ENCODE measurements around the gene NCKAP1.
"Not testable (repeated sequence)": the region's sequence is repeated elsewhere in the genome, so short reads cannot be mapped to it uniquely, and the experiment has no call there.

Gene NCKAP1

GRCh38 chr2:183027443-183027842 is 10.8 kb downstream of the NCKAP1 start:
- Histone ChIP-seq H3K27me3 (no peaks in the 10 kb centered on the region), H3K36me3 (no peaks in the 10 kb centered on the region), H3K4me2 (no peak overlapping the region), H3K9ac (no peak overlapping the region), H3K4me3 (no peak overlapping the region), H3K27ac (no peak overlapping the region), H3K4me1 (no peaks in the 10 kb centered on the region), H3K9me3 (no peaks in the 10 kb centered on the region), H4K20me1 (no peaks in the 10 kb centered on the region)
- TF ChIP-seq Cebpa-rat (IDR thresholded peaks at IDR 0.05), result no peak

- H3K36me3 ChIP-seq, result no peaks in the 10 kb centered on the region
- H3K27me3 ChIP-seq, result no peaks in the 10 kb centered on the region
- TF ChIP-seq Cebpa-rat (IDR thresholded peaks at IDR 0.05), result no peak
- no peak overlapping the region for H3K4me2 ChIP-seq
- no peak overlapping the region for H3K9ac ChIP-seq
- no peak overlapping the region for H3K4me3 ChIP-seq
- H3K4me1 ChIP-seq, result no peaks in the 10 kb centered on the region
- no peak overlapping the region for H3K27ac ChIP-seq
- H4K20me1 ChIP-seq, result no peaks in the 10 kb centered on the region
- H3K9me3 ChIP-seq, result no peaks in the 10 kb centered on the region
These were observed 11.8 kb downstream of the NCKAP1 start for GRCh38 chr2:183026424-183026823.

GRCh38 chr2:183025993-183026392 is 12.3 kb downstream of the NCKAP1 start:
- Histone ChIP-seq H3K4me2 (no peak overlapping the region), H3K36me3 (no peaks in the 10 kb centered on the region), H3K4me1 (no peaks in the 10 kb centered on the region), H3K27me3 (no peaks in the 10 kb centered on the region), H3K4me3 (no peak overlapping the region), H3K27ac (no peak overlapping the region), H4K20me1 (no peaks in the 10 kb centered on the region), H3K9me3 (no peaks in the 10 kb centered on the region), H3K9ac (no peak overlapping the region)
- no peak for TF ChIP-seq Cebpa-rat (IDR thresholded peaks at IDR 0.05)

GRCh38 chr2:183024339-183025095 is 13.7 kb downstream of the NCKAP1 start:
- Histone ChIP-seq H3K4me3 (no peak overlapping the region), H3K9ac (no peak overlapping the region), H3K9me3 (no peaks in the 10 kb centered on the region), H3K27me3 (no peaks in the 10 kb centered on the region), H3K4me1 (no peaks in the 10 kb centered on the region), H3K4me2 (no peak overlapping the region), H3K36me3 (no peaks in the 10 kb centered on the region), H3K27ac (no peak overlapping the region), H4K20me1 (no peaks in the 10 kb centered on the region)
- TF ChIP-seq Cebpa-rat (IDR thresholded peaks at IDR 0.05), result no peak

GRCh38 chr2:183022711-183023110 is 15.5 kb downstream of the NCKAP1 start:
- no peak overlapping the region for H3K9ac ChIP-seq
- H3K27ac ChIP-seq, result no peak overlapping the region
- no peaks in the 10 kb centered on the region for H4K20me1 ChIP-seq
- no peaks in the 10 kb centered on the region for H3K4me1 ChIP-seq
- H3K36me3 ChIP-seq, result no peaks in the 10 kb centered on the region
- TF ChIP-seq Cebpa-rat (IDR thresholded peaks at IDR 0.05), result no peak
- no peaks in the 10 kb centered on the region for H3K9me3 ChIP-seq
- no peak overlapping the region for H3K4me2 ChIP-seq
- H3K4me3 ChIP-seq, result no peak overlapping the region
- no peaks in the 10 kb centered on the region for H3K27me3 ChIP-seq

- H3K4me3 ChIP-seq, result no peak overlapping the region
- H3K27me3 ChIP-seq, result no peaks in the 10 kb centered on the region
- no peaks in the 10 kb centered on the region for H3K36me3 ChIP-seq
- no peak overlapping the region for H3K9ac ChIP-seq
- H3K9me3 ChIP-seq, result no peaks in the 10 kb centered on the region
- H3K27ac ChIP-seq, result no peak overlapping the region
- H4K20me1 ChIP-seq, result no peaks in the 10 kb centered on the region
- H3K4me1 ChIP-seq, result no peaks in the 10 kb centered on the region
- TF ChIP-seq Cebpa-rat (IDR thresholded peaks at IDR 0.05), result no peak
- no peak overlapping the region for H3K4me2 ChIP-seq
These were observed 16.6 kb downstream of the NCKAP1 start for GRCh38 chr2:183021613-183022012.

GRCh38 chr2:183019718-183020442 is 18.4 kb downstream of the NCKAP1 start:
- Histone ChIP-seq H3K4me3 (no peak overlapping the region), H3K27me3 (no peaks in the 10 kb centered on the region), H3K9me3 (no peaks in the 10 kb centered on the region), H3K36me3 (no peaks in the 10 kb centered on the region), H3K4me1 (no peaks in the 10 kb centered on the region), H3K27ac (no peak overlapping the region), H3K9ac (no peak overlapping the region), H3K4me2 (no peak overlapping the region), H4K20me1 (no peaks in the 10 kb centered on the region)
- no peak for TF ChIP-seq Cebpa-rat (IDR thresholded peaks at IDR 0.05)

- not testable (repeated sequence) for H3K4me1 ChIP-seq, H3K27me3 ChIP-seq, H3K9ac ChIP-seq, H3K27ac ChIP-seq, H3K9me3 ChIP-seq, H3K36me3 ChIP-seq, H3K4me2 ChIP-seq, H4K20me1 ChIP-seq, H3K4me3 ChIP-seq
These were observed 20.4 kb downstream of the NCKAP1 start for GRCh38 chr2:183017845-183018244.

- no peaks in the 10 kb centered on the region for H3K4me1 ChIP-seq
- H3K27ac ChIP-seq, result no peak overlapping the region
- no peaks in the 10 kb centered on the region for H3K27me3 ChIP-seq
- H3K9ac ChIP-seq, result no peak overlapping the region
- H3K36me3 ChIP-seq, result no peaks in the 10 kb centered on the region
- no peak for TF ChIP-seq Cebpa-rat (IDR thresholded peaks at IDR 0.05)
- no peak overlapping the region for H3K4me3 ChIP-seq
- H3K9me3 ChIP-seq, result no peaks in the 10 kb centered on the region
- no peaks in the 10 kb centered on the region for H4K20me1 ChIP-seq
- H3K4me2 ChIP-seq, result no peak overlapping the region
These were observed 24.3 kb downstream of the NCKAP1 start for GRCh38 chr2:183014005-183014404.

GRCh38 chr2:183011743-183012142 is 26.5 kb downstream of the NCKAP1 start:
- Histone ChIP-seq H3K4me3 (no peak overlapping the region), H4K20me1 (no peaks in the 10 kb centered on the region), H3K9me3 (no peaks in the 10 kb centered on the region), H3K36me3 (no peaks in the 10 kb centered on the region), H3K4me2 (no peak overlapping the region), H3K4me1 (no peaks in the 10 kb centered on the region), H3K27ac (no peak overlapping the region), H3K9ac (no peak overlapping the region), H3K27me3 (no peaks in the 10 kb centered on the region)
- TF ChIP-seq Cebpa-rat (IDR thresholded peaks at IDR 0.05), result no peak

Data from BLaER1 (cell line).